Measurements from ENCODE around the gene PRPF40B.
"Not testable (repeated sequence)": the region's sequence is repeated elsewhere in the genome, so short reads cannot be mapped to it uniquely, and the experiment has no call there.

The PRPF40B gene

GRCh38 chr12:49623142-49623904, at the start of gene PRPF40B:
Gene PRPF40B, plus strand, starts transcription at chr12:49623561. Its CDS starts 30 bp downstream, at chr12:49623591.
- peak; percentile 82 for DNase-seq

GRCh38 chr12:49577589-49578315, 45.6 kb upstream of the PRPF40B start:
- DNase-seq = no peak

- no peak for DNase-seq
Measured at GRCh38 chr12:49578471-49579112, 44.8 kb upstream of the PRPF40B start.

GRCh38 chr12:49580572-49581535, 42.5 kb upstream of the PRPF40B start:
- no peak for DNase-seq

GRCh38 chr12:49582201-49582600, 41.2 kb upstream of the PRPF40B start:
- DNase-seq = no peak

- DNase-seq = no peak
Measured at GRCh38 chr12:49582850-49583249, 40.5 kb upstream of the PRPF40B start.

GRCh38 chr12:49583366-49584094, 39.8 kb upstream of the PRPF40B start:
- DNase-seq = no peak

- DNase-seq = no peak
Measured at GRCh38 chr12:49584591-49584990, 38.8 kb upstream of the PRPF40B start.

- no peak for DNase-seq
Measured at GRCh38 chr12:49585477-49586459, 37.6 kb upstream of the PRPF40B start.

GRCh38 chr12:49587174-49587908, 36.0 kb upstream of the PRPF40B start:
- no peak for DNase-seq

- no peak for DNase-seq
Measured at GRCh38 chr12:49588281-49588680, 35.1 kb upstream of the PRPF40B start.

- no peak for DNase-seq
Measured at GRCh38 chr12:49588721-49589516, 34.4 kb upstream of the PRPF40B start.

GRCh38 chr12:49598527-49598926, 24.8 kb upstream of the PRPF40B start:
- no peak for DNase-seq

- DNase-seq = no peak
Measured at GRCh38 chr12:49599961-49600360, 23.4 kb upstream of the PRPF40B start.

GRCh38 chr12:49603721-49604120, 19.6 kb upstream of the PRPF40B start:
- no peak for DNase-seq

GRCh38 chr12:49604856-49605255, 18.5 kb upstream of the PRPF40B start:
- no peak for DNase-seq

GRCh38 chr12:49605539-49605938, 17.8 kb upstream of the PRPF40B start, which contains the start of gene FAM186B:
Gene FAM186B, minus strand, starts transcription at chr12:49605639. Its CDS starts 162 bp downstream, at chr12:49605477.
- not testable (repeated sequence) for DNase-seq

- no peak for DNase-seq
Measured at GRCh38 chr12:49609059-49609874, 14.1 kb upstream of the PRPF40B start.

Data from stimulated activated naive CD4-positive, alpha-beta T cell treated with Interleukin-2 at 50 U/mL for 16 hours (primary cell).